Karpas-422 (cell line): ENCODE results near the gene TNFAIP3. TPM values are rescaled to one million over a fixed set of nuclear protein-coding genes. Genes with fewer than 3 reads are reported as not detected.

ENCODE experiments used
- DNase-seq: peaks from one replicate; pipeline ENCODE4 v3.0.0-alpha.2; 2015
- H2AFZ ChIP-seq: fragments of 200-600 bp; sonication (generic); 2 replicates; pipeline ENCODE4 v1.6.1; 2014; ENCODE audit warnings: antibody characterized with exemption, low read length, mixed read lengths
- H3K27ac ChIP-seq: fragments of 200-600 bp; sonication (generic); 2 replicates; pipeline ENCODE4 v1.5.1; 2014; ENCODE audit warnings: mild to moderate bottlenecking, low read length, moderate library complexity
- H3K27me3 ChIP-seq: fragments of 200-600 bp; sonication (generic); 2 replicates; pipeline ENCODE4 v1.6.1; 2014; ENCODE audit warnings: low read length, mixed read lengths
- H3K36me3 ChIP-seq: fragments of 200-600 bp; sonication (generic); 2 replicates; pipeline ENCODE4 v1.6.1; 2014; ENCODE audit warnings: low read length, mixed read lengths; ENCODE audit not compliant: insufficient read depth
- H3K4me1 ChIP-seq: fragments of 200-600 bp; sonication (generic); 2 replicates; pipeline ENCODE4 v1.6.1; 2014; ENCODE audit warnings: mild to moderate bottlenecking, low read length, mixed read lengths
- H3K4me2 ChIP-seq: fragments of 200-600 bp; sonication (generic); 2 replicates; pipeline ENCODE4 v1.6.1; 2014; ENCODE audit warnings: low read length, low read depth, mild to moderate bottlenecking; ENCODE audit not compliant: poor library complexity, severe bottlenecking
- H3K4me3 ChIP-seq: fragments of 200-600 bp; sonication (generic); 2 replicates; pipeline ENCODE4 v1.5.1; 2014; ENCODE audit warnings: mild to moderate bottlenecking, antibody characterized with exemption, low read length, mixed read lengths
- H3K79me2 ChIP-seq: fragments of 200-600 bp; sonication (generic); 2 replicates; pipeline ENCODE4 v1.6.1; 2014; ENCODE audit warnings: mild to moderate bottlenecking, low read length, mixed read lengths
- H3K9ac ChIP-seq: fragments of 200-600 bp; sonication (generic); 2 replicates; pipeline ENCODE4 v1.6.0; 2014; ENCODE audit warnings: low read length
- H3K9me2 ChIP-seq: fragments of 200-600 bp; sonication (generic), shearing (Covaris generic); replicated peaks from 2 replicates; pipeline ENCODE4 v1.6.0; 2014; ENCODE audit warnings: mild to moderate bottlenecking, low read length, moderate library complexity; ENCODE audit not compliant: insufficient read depth
- H3K9me3 ChIP-seq: fragments of 300-700, 200-600 bp; sonication (generic); 2 replicates; pipeline ENCODE4 v1.6.1; 2014; ENCODE audit warnings: low read length, mixed read lengths
- H4K20me1 ChIP-seq: fragments of 200-600 bp; sonication (generic); 2 replicates; pipeline ENCODE4 v1.6.1; 2014; ENCODE audit warnings: mild to moderate bottlenecking, antibody characterized with exemption, low read length, low read depth; ENCODE audit not compliant: insufficient read depth
- total RNA-seq: library from RNA; depleted of rRNA; stranded (reverse); fragments of >200 nt; shearing (Covaris generic); gene quantifications from 2 replicates; pipeline ENCODE4 v1.2.3, GENCODE V29; 2014; ENCODE audit warnings: low replicate concordance

Gene TNFAIP3
- total RNA-seq, 1 experiment from 2014 or later = 0.75 TPM

- Histone ChIP-seq H3K9ac (no peak overlapping the region), H4K20me1 (no peaks in the 10 kb centered on the region), H2AFZ (no peak overlapping the region), H3K27ac (no peak overlapping the region), H3K9me2 (no peaks in the 10 kb centered on the region), H3K4me1 (peaks cover 3% of the 10 kb centered on the region), H3K27me3 (no peaks in the 10 kb centered on the region), H3K9me3 (no peaks in the 10 kb centered on the region), H3K79me2 (no peaks in the 10 kb centered on the region), H3K4me2 (no peak overlapping the region), H3K4me3 (no peak overlapping the region), H3K36me3 (no peaks in the 10 kb centered on the region)
- DNase-seq = no peak
Observed at GRCh38 chr6:137914530-137915193, 47.6 kb downstream of the TNFAIP3 start.

GRCh38 chr6:137915790-137916189 is 48.7 kb downstream of the TNFAIP3 start:
- Histone ChIP-seq H3K9ac (no peak overlapping the region), H2AFZ (no peak overlapping the region), H3K9me2 (no peaks in the 10 kb centered on the region), H3K4me1 (peaks cover 10% of the 10 kb centered on the region), H3K27me3 (no peaks in the 10 kb centered on the region), H3K4me3 (no peak overlapping the region), H3K9me3 (no peaks in the 10 kb centered on the region), H3K27ac (no peak overlapping the region), H3K4me2 (no peak overlapping the region), H3K79me2 (no peaks in the 10 kb centered on the region), H3K36me3 (no peaks in the 10 kb centered on the region), H4K20me1 (no peaks in the 10 kb centered on the region)
- DNase-seq = no peak

DNA sequence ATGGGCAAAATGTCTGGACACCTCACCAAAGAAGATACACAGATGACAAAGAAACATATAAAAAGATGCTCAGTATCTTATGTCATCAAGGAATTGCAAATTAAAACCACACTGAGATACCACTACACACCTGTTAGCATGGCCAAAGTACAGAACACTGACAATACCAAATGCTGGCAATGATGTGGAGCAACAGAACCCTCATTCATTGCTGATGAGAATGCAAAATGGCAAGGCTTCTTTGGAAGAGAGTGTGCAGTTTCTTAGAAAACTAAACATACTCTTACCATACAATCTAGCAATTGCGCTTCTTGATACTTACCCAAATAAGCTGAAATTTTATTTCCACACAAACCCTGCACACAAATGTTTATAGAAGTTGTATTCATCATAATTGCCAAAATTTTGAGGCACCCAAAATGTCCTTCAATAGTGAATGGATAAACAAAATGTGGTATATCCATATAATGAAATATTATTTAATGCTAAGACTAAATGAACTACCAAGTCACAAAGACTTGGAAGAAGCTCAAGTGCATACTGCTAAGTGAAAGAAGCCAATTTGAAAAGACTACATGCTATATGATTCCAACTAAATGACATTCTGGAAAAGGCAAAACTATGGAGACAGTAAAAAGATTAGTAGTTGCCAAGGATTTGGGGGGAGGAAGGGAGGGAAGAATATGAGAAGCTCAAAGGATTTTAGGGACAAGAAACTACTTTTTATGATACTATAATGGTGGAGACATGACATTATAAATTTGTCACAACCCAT is 50.7 kb downstream of the TNFAIP3 start:
- H3K79me2 ChIP-seq = no peaks in the 10 kb centered on the region
- H3K9me2 ChIP-seq = no peaks in the 10 kb centered on the region
- H3K27me3 ChIP-seq = no peaks in the 10 kb centered on the region
- H2AFZ ChIP-seq = no peak overlapping the region
- H3K36me3 ChIP-seq = no peaks in the 10 kb centered on the region
- no peak overlapping the region for H3K27ac ChIP-seq
- H3K9ac ChIP-seq = no peak overlapping the region
- no peaks in the 10 kb centered on the region for H4K20me1 ChIP-seq
- DNase-seq = no peak
- H3K4me2 ChIP-seq = no peak overlapping the region
- H3K9me3 ChIP-seq = no peaks in the 10 kb centered on the region
- no peak overlapping the region for H3K4me3 ChIP-seq
- peaks cover 13% of the 10 kb centered on the region for H3K4me1 ChIP-seq

DNA sequence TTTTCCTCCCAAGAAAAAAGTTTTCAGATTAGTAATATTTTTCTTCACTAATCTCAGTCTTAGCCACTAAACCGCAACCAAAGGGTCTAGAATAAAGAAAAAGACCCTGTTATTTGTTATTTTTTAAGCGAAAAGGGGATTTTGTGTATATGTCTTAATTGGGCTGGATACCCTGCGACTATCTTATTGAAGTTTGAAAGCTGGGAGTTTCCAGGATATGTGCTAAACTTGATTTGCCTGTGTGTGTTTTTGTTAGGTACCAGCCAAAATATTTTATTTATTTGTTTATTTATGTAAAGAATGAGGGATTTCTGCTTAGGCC is 52.4 kb downstream of the TNFAIP3 start:
- no peak overlapping the region for H2AFZ ChIP-seq
- H3K36me3 ChIP-seq = no peaks in the 10 kb centered on the region
- H3K4me1 ChIP-seq = peaks cover 13% of the 10 kb centered on the region
- no peaks in the 10 kb centered on the region for H3K9me3 ChIP-seq
- no peak overlapping the region for H3K4me2 ChIP-seq
- H3K9me2 ChIP-seq = no peaks in the 10 kb centered on the region
- no peak overlapping the region for H3K9ac ChIP-seq
- no peaks in the 10 kb centered on the region for H4K20me1 ChIP-seq
- no peak for DNase-seq
- H3K79me2 ChIP-seq = no peaks in the 10 kb centered on the region
- no peak overlapping the region for H3K27ac ChIP-seq
- no peak overlapping the region for H3K4me3 ChIP-seq
- no peaks in the 10 kb centered on the region for H3K27me3 ChIP-seq

DNA sequence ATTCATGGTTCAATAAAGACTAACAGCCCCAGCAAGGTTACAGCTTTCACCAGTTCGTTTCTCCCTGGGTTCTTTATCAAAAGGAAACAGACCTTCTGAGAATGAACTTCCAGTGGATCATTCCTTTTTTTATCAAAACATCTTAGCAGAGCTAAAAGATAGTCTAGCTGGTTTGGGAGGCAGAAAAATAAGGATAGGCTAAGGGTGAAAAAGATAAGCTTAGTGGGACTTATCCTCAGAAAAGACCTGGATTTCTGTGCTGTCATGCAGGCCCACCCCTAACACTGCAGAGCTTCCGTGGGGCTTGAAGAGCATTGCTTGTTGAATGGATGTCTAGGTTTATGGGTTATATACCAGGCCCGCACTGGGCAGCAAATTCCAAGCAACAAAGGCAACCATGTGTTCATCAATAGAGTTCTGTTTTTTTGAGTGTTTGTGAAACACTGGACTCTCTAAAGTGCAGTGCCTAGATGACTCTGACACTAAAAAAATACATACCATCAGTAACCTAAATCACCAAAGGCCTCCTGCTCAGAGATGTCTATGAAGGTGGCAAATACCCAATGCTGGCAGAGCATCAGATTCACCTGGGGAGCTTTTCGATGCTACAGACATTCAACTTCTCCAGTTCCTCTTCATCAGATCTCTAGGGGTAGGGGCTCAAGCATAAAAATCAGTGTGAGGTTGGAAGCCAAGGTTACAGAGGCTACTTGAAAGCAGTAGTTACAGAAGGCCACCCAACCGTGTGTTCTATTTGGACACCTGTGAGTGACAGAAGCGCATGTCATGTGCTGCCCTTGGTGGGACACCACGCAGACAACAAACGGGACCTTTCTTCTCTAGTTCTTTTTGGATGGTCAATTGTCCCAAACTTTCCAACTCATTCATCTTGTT is 53.0 kb downstream of the TNFAIP3 start:
- Histone ChIP-seq H3K4me3 (no peak overlapping the region), H3K9me2 (no peaks in the 10 kb centered on the region), H3K36me3 (no peaks in the 10 kb centered on the region), H3K79me2 (no peaks in the 10 kb centered on the region), H3K27ac (no peak overlapping the region), H3K27me3 (no peaks in the 10 kb centered on the region), H3K9me3 (no peaks in the 10 kb centered on the region), H4K20me1 (no peaks in the 10 kb centered on the region), H3K4me2 (no peak overlapping the region), H3K9ac (no peak overlapping the region), H2AFZ (no peak overlapping the region), H3K4me1 (peaks cover 13% of the 10 kb centered on the region)
- DNase-seq = no peak

DNA sequence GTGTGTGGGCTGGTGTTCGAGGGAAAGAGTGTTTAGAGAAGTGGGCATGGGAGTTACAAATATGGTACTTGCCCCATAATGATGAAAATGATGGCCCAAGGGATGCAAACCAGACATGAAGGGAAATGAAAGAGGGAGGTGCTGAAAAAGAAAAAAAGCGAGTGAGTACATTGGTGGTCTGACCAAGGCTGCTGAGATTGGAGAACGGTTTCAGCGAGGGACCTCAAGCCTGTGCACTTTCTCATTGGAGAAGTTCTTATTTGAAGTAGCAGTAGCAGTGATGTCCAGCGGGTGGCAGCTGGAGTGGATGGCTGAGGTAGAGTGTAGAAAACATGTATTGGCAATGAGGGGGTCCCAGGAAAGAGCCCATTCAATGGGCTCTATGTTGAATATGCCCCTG is 54.8 kb downstream of the TNFAIP3 start:
- H3K79me2 ChIP-seq = no peaks in the 10 kb centered on the region
- no peaks in the 10 kb centered on the region for H3K36me3 ChIP-seq
- no peak overlapping the region for H3K9ac ChIP-seq
- H2AFZ ChIP-seq = no peak overlapping the region
- no peaks in the 10 kb centered on the region for H4K20me1 ChIP-seq
- no peak overlapping the region for H3K4me3 ChIP-seq
- no peaks in the 10 kb centered on the region for H3K27me3 ChIP-seq
- DNase-seq = no peak
- H3K4me1 ChIP-seq = peaks cover 10% of the 10 kb centered on the region
- H3K27ac ChIP-seq = no peak overlapping the region
- H3K9me2 ChIP-seq = no peaks in the 10 kb centered on the region
- H3K4me2 ChIP-seq = no peak overlapping the region
- H3K9me3 ChIP-seq = no peaks in the 10 kb centered on the region

DNA sequence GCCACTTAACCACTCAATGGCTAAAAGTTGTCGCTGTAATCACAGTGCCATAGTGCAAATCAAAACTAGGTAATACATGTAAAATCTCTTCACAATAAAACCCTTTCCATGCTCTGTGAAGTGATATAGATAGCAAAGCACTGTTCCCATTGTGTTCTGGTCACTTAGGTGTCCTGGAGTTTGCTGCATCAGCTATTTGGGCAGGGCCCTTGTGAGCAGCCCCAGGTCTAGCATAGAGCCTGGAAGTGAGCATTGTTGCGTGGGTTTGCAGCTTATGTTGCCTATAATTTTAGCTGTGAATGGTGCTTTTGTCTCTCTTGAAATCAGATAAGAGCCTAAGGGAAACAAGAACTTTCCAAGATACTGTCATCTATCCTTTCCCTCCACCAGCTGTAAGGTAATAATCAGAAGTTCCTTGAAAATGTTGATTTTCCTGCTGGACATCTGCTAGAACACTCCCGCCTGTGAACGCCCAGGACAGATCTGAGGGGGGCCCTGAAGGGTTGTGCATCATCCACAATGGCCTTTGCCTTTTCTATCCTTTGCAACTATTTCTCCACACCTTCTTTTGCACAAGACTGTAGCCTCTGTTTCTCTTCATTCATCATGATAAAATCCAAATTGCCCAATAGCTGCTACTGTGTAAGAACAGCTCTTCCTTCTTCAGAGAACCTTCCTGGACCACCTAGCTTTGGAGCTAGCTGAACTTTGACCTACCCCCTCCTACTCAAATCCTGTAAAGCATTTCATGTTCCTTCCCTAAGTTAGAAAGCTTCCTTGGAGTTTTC is 57.0 kb downstream of the TNFAIP3 start:
- Histone ChIP-seq H3K4me3 (no peak overlapping the region), H3K9me2 (no peaks in the 10 kb centered on the region), H3K36me3 (no peaks in the 10 kb centered on the region), H3K4me1 (peaks cover 15% of the 10 kb centered on the region), H4K20me1 (no peaks in the 10 kb centered on the region), H3K9ac (no peak overlapping the region), H3K9me3 (no peaks in the 10 kb centered on the region), H3K79me2 (no peaks in the 10 kb centered on the region), H3K4me2 (no peak overlapping the region), H2AFZ (no peak overlapping the region), H3K27ac (no peak overlapping the region), H3K27me3 (no peaks in the 10 kb centered on the region)
- DNase-seq = no peak
